Activated naive CD8-positive, alpha-beta T cell treated with anti-CD3 and anti-CD28 coated beads, Interleukin-2, amount 50 U/mL, for 24 hours (primary cell): ENCODE measurements around the gene KRTAP5-1.
"Not testable (repeated sequence)": the region's sequence is repeated elsewhere in the genome, so short reads cannot be mapped to it uniquely, and the experiment has no call there.

Experiments
- ATAC-seq: fragments of 150-1000 bp; cut with Tn5 transposase; one replicate; pipeline ENCODE4 v1.10.0; 2021
- DNase-seq: peaks from one replicate; pipeline ENCODE4 v3.0.0; 2021
- H3K27ac Mint-ChIP-seq: one replicate; pipeline ENCODE4 v1.8.0; 2021; ENCODE audit warnings: mild to moderate bottlenecking, mixed read lengths
- H3K27me3 Mint-ChIP-seq: one replicate; pipeline ENCODE4 v1.8.0; 2021; ENCODE audit warnings: mixed read lengths
- H3K36me3 Mint-ChIP-seq: one replicate; pipeline ENCODE4 v1.8.0; 2021; ENCODE audit warnings: low read depth, mixed read lengths
- H3K4me1 Mint-ChIP-seq: one replicate; pipeline ENCODE4 v1.8.0; 2021; ENCODE audit warnings: mixed read lengths
- H3K4me3 Mint-ChIP-seq: one replicate; pipeline ENCODE4 v1.8.0; 2021; ENCODE audit warnings: mild to moderate bottlenecking, moderate library complexity, mixed read lengths
- H3K9me3 Mint-ChIP-seq: one replicate; pipeline ENCODE4 v1.8.0; 2021; ENCODE audit warnings: mixed read lengths

KRTAP5-1 gene

GRCh38 chr11:1589996-1590395 is 4.9 kb upstream of the KRTAP5-1 start:
- Mint-ChIP-seq H3K4me1 (peaks cover 16% of the 10 kb centered on the region), H3K4me3 (no peak overlapping the region), H3K27ac (no peak overlapping the region), H3K27me3 (peaks cover 17% of the 10 kb centered on the region), H3K36me3 (peaks cover 1% of the 10 kb centered on the region), H3K9me3 (no peaks in the 10 kb centered on the region)
- no peak for ATAC-seq
- DNase-seq = no peak

DNA sequence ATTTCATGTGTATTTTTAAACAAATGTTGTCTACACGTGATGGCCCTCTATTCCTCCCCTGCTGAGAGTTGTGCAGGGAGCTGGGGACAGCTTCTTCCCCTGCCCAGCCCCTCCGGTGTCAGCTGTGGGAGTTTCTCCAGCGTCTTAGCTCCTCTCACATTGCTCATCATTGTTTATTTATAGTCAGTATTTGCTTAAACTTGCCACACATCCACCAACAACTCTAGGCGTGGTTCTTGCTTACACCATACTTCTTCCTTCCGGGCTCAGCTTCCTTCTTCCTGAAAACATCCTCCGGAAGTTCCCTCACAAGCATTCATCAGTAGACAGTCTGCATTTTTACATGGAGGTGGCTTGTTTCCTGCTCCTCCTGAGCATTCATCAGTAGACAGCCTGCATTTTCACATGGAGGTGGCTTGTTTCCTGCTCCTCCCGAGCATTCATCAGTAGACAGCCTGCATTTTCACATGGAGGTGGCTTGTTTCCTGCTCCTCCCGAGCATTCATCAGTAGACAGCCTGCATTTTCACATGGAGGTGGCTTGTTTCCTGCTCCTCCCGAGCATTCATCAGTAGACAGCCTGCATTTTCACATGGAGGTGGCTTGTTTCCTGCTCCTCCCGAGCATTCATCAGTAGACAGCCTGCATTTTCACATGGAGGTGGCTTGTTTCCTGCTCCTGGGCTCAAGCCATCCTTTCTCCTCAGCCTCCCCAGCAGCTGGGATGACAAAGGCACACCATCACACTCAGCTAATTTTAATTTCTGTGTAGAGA is 4.3 kb upstream of the KRTAP5-1 start:
- Mint-ChIP-seq H3K27ac (peak overlapping the region; percentile 70), H3K4me1 (peaks cover 16% of the 10 kb centered on the region), H3K27me3 (peaks cover 16% of the 10 kb centered on the region), H3K4me3 (peak overlapping the region; percentile 8)
- not testable (repeated sequence) for H3K36me3 Mint-ChIP-seq, DNase-seq, ATAC-seq, H3K9me3 Mint-ChIP-seq

DNA sequence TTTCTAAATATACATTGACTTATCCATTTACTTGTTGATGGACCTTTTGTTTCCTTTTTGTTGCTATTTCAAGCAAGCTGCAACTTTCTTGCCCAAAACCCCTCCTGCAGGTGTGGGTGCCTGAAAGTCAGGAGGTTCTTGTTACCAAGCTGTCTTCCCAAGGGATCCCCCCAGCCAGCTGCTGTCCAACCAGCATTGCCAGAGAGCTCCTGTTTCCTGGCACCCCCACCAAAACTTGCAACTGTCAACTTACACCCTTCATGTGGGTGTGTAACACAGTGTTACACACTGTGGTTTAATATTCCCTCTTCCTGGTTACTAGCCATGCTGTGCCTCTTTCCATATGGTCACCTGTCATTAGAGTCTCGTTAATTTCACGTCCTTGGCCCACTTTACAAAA is 1.6 kb upstream of the KRTAP5-1 start:
- no peak for ATAC-seq
- Mint-ChIP-seq H3K4me3 (no peak overlapping the region), H3K27me3 (peaks cover 23% of the 10 kb centered on the region), H3K36me3 (peaks cover 1% of the 10 kb centered on the region), H3K27ac (no peak overlapping the region), H3K9me3 (no peaks in the 10 kb centered on the region), H3K4me1 (peaks cover 19% of the 10 kb centered on the region)
- DNase-seq = no peak

DNA sequence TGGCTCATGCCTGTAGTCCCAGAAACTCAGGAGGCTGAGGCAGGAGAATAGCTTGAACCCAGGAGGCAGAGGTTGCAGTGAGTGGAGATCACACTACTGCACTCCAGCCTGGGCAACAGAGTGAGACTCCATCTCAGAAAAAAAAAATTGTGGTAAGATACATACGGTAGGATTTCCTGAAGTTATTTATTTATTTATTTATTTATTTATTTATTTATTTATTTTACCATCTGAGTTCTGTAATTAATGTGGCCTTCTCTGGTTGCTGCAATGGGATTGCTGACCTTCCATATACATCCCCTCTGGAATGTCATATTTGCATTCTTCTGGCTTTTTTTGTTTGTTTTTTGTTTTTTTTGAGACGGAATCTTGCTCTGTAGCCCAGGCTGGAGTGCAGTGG is 2.2 kb downstream of the KRTAP5-1 start:
- not testable (repeated sequence) for H3K4me3 Mint-ChIP-seq, H3K4me1 Mint-ChIP-seq, H3K36me3 Mint-ChIP-seq, DNase-seq, ATAC-seq, H3K27ac Mint-ChIP-seq
- Mint-ChIP-seq H3K27me3 (peaks cover 15% of the 10 kb centered on the region), H3K9me3 (peaks cover 14% of the 10 kb centered on the region)

DNA sequence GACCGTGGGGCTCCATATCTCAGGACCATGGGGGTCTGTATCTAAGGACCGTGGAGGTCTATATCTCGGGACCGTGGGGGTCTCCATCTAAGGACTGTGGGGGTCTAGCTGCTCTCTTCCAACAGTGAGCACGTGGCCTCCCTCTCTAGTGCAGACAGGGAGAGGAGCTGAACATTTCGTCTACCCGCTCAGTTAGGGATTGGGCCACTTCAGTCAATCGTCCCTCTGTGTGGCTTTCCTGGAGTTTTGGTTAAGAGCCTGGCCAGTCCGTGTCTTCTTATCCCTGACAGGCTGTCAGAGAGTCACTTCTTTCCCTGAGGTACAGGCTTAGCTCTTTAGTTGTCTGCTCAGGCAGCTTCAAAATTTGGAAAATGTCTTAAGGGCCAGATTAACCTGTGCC is 3.1 kb downstream of the KRTAP5-1 start:
- peaks cover 14% of the 10 kb centered on the region for H3K9me3 Mint-ChIP-seq
- DNase-seq = no peak
- peaks cover 8% of the 10 kb centered on the region for H3K4me1 Mint-ChIP-seq
- H3K36me3 Mint-ChIP-seq = no peaks in the 10 kb centered on the region
- peaks cover 15% of the 10 kb centered on the region for H3K27me3 Mint-ChIP-seq
- ATAC-seq = no peak
- no peak overlapping the region for H3K4me3 Mint-ChIP-seq
- H3K27ac Mint-ChIP-seq = no peak overlapping the region

DNA sequence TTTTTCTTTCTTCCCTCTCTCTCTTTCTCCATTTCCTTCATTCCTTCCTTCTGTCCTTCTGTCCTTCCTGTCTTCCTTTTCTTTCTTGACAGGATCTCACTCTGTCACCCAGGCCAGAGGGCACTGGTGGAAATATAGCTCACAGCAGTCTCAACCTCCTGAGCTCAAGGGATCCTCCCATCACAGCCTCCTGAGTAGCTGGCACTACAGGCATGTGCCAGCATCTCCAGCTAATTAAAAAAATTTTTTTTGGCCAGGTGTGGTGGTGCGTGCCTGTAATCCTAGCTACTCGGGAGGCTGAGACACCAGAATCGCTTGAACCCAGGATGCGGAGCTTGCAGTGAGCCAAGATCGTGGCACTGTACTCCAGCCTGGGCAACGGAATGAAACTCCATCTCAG is 8.3 kb downstream of the KRTAP5-1 start:
- H3K4me1 Mint-ChIP-seq = peaks cover 8% of the 10 kb centered on the region
- no peak overlapping the region for H3K27ac Mint-ChIP-seq
- H3K4me3 Mint-ChIP-seq = no peak overlapping the region
- no peak for ATAC-seq
- DNase-seq = no peak
- H3K36me3 Mint-ChIP-seq = no peaks in the 10 kb centered on the region
- H3K27me3 Mint-ChIP-seq = peaks cover 14% of the 10 kb centered on the region
- H3K9me3 Mint-ChIP-seq = peaks cover 14% of the 10 kb centered on the region

- DNase-seq, H3K27ac Mint-ChIP-seq, H3K4me3 Mint-ChIP-seq, H3K36me3 Mint-ChIP-seq, ATAC-seq, H3K4me1 Mint-ChIP-seq: not testable (repeated sequence)
- Mint-ChIP-seq H3K9me3 (peaks cover 14% of the 10 kb centered on the region), H3K27me3 (peaks cover 15% of the 10 kb centered on the region)
Observed at GRCh38 chr11:1575756-1576155, 9.3 kb downstream of the KRTAP5-1 start.

DNA sequence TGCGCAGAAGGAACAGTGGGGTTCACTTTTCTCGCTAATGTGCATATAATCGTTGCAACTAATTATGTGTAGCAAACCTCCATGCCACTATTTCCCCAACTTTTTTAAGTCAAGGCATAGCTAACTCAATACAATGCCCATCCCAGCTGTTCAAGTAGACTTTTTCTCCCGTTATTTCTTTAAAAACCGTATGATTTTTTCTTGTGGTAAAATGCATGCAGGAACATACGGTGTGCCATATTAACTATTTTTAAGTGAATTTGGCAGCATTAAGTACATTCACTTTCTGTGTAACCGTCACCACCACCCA is 10.2 kb downstream of the KRTAP5-1 start:
- no peak overlapping the region for H3K27ac Mint-ChIP-seq
- no peak for ATAC-seq
- peaks cover 14% of the 10 kb centered on the region for H3K9me3 Mint-ChIP-seq
- no peaks in the 10 kb centered on the region for H3K36me3 Mint-ChIP-seq
- no peak for DNase-seq
- H3K4me3 Mint-ChIP-seq = no peak overlapping the region
- peaks cover 18% of the 10 kb centered on the region for H3K27me3 Mint-ChIP-seq
- peaks cover 11% of the 10 kb centered on the region for H3K4me1 Mint-ChIP-seq

GRCh38 chr11:1574238-1574932 is 10.7 kb downstream of the KRTAP5-1 start:
- H3K9me3 Mint-ChIP-seq = peaks cover 14% of the 10 kb centered on the region
- DNase-seq = peak; percentile 66
- H3K36me3 Mint-ChIP-seq = no peaks in the 10 kb centered on the region
- no peak overlapping the region for H3K4me3 Mint-ChIP-seq
- H3K27ac Mint-ChIP-seq = no peak overlapping the region
- peaks cover 14% of the 10 kb centered on the region for H3K4me1 Mint-ChIP-seq
- ATAC-seq = peak; percentile 62
- H3K27me3 Mint-ChIP-seq = peaks cover 18% of the 10 kb centered on the region

DNA sequence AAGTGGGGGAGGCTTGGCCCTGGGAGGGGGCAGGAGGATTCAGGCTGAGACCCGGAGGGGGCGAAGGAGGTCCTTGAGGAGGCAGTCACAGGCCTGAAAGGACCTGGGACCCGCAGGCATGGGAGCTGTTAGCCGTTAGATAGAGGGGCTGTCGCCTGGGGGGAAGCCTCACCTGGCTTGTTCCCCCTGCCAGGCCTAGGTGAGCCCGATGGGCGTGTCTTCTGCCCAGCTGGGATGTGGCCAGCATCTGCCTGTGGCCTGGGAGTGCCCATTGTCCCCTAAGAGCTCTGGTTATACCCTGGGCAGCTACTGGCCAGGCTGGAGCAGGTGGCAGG is 11.2 kb downstream of the KRTAP5-1 start:
- no peak overlapping the region for H3K27ac Mint-ChIP-seq
- DNase-seq (no peak), ATAC-seq (no peak)
- H3K27me3 Mint-ChIP-seq = peaks cover 18% of the 10 kb centered on the region
- H3K4me1 Mint-ChIP-seq = peaks cover 16% of the 10 kb centered on the region
- peaks cover 9% of the 10 kb centered on the region for H3K9me3 Mint-ChIP-seq
- H3K4me3 Mint-ChIP-seq = peak overlapping the region; percentile 42
- H3K36me3 Mint-ChIP-seq = no peaks in the 10 kb centered on the region

GRCh38 chr11:1573077-1573902 is 11.8 kb downstream of the KRTAP5-1 start:
- H3K36me3 Mint-ChIP-seq = no peaks in the 10 kb centered on the region
- H3K27me3 Mint-ChIP-seq = peaks cover 18% of the 10 kb centered on the region
- H3K4me3 Mint-ChIP-seq = peak overlapping the region; percentile 42
- H3K4me1 Mint-ChIP-seq = peaks cover 16% of the 10 kb centered on the region
- DNase-seq (peak; percentile 34), ATAC-seq (no peak)
- H3K9me3 Mint-ChIP-seq = peaks cover 3% of the 10 kb centered on the region
- H3K27ac Mint-ChIP-seq = no peak overlapping the region

DNA sequence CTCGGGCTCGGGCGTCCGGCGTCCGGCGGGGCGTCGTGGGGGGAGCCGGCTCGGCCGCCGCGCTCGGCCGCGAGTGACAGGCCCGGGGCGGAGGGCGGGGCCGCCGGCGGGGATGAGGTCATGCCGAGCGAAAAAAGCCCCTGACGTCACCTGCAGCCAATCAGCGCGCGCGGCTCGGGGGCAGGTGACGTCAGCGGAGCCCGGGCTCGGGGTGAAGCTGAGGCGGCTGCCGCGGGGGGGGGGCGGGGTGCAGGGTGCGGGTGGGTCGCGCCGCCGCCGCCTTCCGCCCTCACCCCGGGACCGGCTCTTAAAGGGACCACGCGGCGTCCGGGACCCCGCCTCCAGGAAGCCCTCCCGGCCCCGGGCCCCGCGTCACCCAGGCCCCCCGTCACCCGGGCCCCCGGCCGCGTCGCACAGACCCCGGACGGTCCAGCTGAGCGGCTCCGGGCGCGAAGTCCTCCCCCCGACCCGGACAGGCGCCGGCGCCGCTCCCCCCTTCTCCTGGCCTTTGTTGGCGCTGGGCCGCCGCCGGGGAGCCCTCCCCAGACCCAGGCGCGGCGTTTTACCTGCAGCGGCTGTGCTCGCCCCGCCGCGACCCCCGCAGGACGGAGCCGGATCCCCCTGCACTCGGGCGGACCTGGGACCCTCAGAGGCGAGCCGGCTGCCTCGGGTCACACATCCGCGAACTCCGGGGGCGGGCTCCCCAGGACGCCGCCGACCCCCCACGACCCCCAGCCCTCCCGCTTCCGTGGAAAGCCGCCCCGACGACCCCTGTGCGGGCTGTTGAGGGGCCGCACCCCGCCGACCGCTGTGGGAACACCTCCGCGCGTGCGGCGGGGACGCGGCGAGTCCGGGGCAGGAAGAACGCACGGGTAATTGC is 12.6 kb downstream of the KRTAP5-1 start, which contains the start of gene DUSP8:
Gene DUSP8, minus strand, starts transcription at position 75 of the 880 bp plus-strand sequence. CDS start 6,445 bp downstream, outside the sequence.
- Mint-ChIP-seq H3K4me1 (peaks cover 16% of the 10 kb centered on the region), H3K27ac (no peak within 1 kb of the TSS), H3K9me3 (no peaks in the 10 kb centered on the region), H3K4me3 (peak within 1 kb of the TSS; percentile 42), H3K27me3 (peaks cover 18% of the 10 kb centered on the region), H3K36me3 (no peaks in the 10 kb centered on the region)
- peak; percentile 44 for ATAC-seq
- peak; percentile 93 for DNase-seq

DNA sequence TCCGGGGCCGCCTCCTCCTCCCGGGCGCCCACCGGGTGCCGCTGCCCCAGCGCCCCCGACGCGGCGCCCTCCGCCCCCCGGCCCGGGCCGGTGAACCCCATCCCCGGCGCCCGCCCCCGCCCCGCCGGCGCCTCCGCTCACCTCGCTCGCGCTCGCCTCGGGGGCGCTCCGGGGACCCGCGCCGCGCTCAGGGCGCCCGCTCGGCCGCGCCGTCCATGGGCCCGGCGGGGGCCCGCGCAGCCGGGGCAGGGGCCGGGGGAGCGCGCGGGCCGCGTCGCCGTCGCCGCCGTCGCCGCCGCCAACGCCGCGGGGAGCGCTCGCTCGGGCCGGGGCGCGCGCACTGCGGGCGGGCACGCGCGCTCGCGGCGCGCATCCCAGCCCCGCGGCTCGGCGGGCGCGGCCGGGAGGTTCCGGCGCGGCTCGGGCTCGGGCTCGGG is 13.3 kb downstream of the KRTAP5-1 start:
- H3K36me3 Mint-ChIP-seq = no peaks in the 10 kb centered on the region
- H3K9me3 Mint-ChIP-seq = no peaks in the 10 kb centered on the region
- H3K27ac Mint-ChIP-seq = no peak overlapping the region
- peaks cover 18% of the 10 kb centered on the region for H3K27me3 Mint-ChIP-seq
- peaks cover 16% of the 10 kb centered on the region for H3K4me1 Mint-ChIP-seq
- no peak for ATAC-seq
- no peak overlapping the region for H3K4me3 Mint-ChIP-seq
- no peak for DNase-seq
